ENCODE measurements around the gene PLA2G2C.

DNA sequence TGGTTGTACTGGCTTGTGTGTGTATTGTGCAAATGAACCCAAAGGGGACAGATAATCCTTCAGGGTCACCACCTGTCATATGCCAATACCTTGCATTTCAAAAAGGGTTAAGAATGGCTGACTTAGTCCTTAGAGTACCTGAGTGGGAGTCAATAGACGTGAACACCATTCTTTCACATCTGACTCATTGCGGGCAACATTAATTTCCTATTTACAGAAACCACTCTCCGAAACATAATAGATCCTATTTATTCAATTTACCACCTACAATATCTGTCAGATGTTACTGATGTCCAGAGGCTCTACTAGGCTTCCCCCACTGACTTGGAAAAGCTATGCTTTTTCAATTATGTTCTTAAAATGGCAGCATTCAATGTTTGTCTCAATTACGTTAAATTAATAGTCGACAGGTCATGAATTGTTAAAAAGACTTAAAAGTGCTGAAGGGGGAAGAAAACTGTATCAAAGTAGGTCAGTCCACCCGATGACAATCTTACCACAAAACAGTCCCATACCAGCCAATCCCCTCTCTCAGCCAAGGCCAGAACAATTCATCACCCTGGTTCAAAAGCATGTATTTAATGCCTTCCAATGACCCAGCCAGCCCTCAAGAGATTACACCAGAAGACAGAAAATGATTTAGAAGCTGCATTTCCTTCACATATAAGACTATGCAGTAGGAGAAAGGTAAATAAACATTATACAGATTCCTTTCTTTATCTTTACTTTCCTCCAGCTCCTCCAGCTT, 48.6 kb upstream of the PLA2G2C start:
- TF ChIP-seq EP300 (IDR thresholded peaks at IDR 0.05): no peak
- TF ChIP-seq, protein P1, sequence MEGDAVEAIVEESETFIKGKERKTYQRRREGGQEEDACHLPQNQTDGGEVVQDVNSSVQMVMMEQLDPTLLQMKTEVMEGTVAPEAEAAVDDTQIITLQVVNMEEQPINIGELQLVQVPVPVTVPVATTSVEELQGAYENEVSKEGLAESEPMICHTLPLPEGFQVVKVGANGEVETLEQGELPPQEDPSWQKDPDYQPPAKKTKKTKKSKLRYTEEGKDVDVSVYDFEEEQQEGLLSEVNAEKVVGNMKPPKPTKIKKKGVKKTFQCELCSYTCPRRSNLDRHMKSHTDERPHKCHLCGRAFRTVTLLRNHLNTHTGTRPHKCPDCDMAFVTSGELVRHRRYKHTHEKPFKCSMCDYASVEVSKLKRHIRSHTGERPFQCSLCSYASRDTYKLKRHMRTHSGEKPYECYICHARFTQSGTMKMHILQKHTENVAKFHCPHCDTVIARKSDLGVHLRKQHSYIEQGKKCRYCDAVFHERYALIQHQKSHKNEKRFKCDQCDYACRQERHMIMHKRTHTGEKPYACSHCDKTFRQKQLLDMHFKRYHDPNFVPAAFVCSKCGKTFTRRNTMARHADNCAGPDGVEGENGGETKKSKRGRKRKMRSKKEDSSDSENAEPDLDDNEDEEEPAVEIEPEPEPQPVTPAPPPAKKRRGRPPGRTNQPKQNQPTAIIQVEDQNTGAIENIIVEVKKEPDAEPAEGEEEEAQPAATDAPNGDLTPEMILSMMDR (IDR thresholded peaks at IDR 0.05): no peak
- no peak for TF ChIP-seq POLR2A (IDR thresholded peaks at IDR 0.05)
- TF ChIP-seq POLR2AphosphoS5 (IDR thresholded peaks at IDR 0.05): no peak
